NCI-H2029 (cell line): ENCODE results near the gene PER1.
"Not testable (repeated sequence)": the region's sequence is repeated elsewhere in the genome, so short reads cannot be mapped to it uniquely, and the experiment has no call there.

Experiments used
- DNase-seq: peaks from one replicate; lab custom pipeline; 2025; lab: John Stamatoyannopoulos, UW

PER1 gene

GRCh38 chr17:8152112-8152775 is at the start of gene PER1:
PER1 (minus strand) TSS chr17:8152404; CDS start chr17:8150706, 1,698 bp downstream.
- peak; percentile 81 for DNase-seq

DNA sequence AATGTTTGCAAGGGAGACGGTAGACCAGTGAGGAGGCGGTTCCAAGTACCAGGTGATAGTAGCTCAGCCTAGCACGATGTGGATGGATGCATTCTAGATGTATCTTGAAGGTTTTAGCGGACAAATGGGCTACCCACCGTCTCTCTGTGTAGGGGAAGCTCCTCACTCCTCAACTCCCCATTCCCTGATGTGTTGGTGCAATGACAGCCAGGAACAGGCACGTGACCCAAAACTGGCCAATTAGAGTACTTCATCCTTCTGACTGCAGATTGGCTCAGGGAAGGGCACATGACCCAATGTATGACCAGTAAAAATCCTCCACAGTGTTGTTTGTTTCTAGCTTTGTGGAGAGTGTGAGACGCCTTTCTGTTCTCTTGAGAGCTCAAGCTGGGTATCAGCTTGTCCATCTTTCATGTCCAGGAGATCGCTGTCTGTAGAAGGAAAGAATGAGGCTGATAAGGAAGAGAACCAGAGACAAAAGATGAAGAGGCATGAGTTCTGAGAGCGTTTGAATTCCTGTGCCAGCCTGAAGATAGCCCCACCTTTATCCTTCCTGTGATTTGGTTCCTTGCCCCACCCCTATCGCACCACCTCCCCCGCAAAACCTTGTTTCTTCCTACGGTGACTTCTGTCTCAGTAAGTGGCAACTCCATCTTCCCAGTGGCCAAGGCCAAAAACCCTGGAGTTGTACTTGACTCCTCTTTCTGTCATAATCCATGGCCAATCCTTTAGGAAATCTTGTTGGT is 40.0 kb upstream of the PER1 start:
- DNase-seq, result peak; percentile 65

DNA sequence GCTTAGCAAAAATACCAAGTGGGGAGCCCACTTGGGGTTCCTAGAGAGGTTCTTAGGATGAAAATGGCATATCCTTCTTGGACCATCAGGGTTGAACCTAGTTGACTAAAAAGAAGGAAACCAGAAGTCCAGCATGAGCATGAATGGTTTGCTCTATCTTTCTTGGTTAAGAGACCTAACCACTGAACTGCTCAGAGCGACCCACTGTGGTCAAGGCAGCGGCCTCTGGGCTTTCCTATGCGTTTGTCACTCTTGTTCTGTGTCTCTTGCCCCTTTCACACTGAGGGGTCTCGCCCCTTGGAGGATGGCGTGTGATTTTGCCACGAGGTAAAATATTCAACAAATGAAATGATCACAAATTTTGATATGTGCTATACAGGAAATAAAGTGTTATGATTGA is 38.3 kb upstream of the PER1 start:
- DNase-seq, result no peak

- DNase-seq, result peak; percentile 91
Measured at GRCh38 chr17:8189711-8190477, 37.7 kb upstream of the PER1 start, which contains the start of gene BORCS6. BORCS6 (minus strand) TSS chr17:8190180; CDS start chr17:8190140, 40 bp downstream.

DNA sequence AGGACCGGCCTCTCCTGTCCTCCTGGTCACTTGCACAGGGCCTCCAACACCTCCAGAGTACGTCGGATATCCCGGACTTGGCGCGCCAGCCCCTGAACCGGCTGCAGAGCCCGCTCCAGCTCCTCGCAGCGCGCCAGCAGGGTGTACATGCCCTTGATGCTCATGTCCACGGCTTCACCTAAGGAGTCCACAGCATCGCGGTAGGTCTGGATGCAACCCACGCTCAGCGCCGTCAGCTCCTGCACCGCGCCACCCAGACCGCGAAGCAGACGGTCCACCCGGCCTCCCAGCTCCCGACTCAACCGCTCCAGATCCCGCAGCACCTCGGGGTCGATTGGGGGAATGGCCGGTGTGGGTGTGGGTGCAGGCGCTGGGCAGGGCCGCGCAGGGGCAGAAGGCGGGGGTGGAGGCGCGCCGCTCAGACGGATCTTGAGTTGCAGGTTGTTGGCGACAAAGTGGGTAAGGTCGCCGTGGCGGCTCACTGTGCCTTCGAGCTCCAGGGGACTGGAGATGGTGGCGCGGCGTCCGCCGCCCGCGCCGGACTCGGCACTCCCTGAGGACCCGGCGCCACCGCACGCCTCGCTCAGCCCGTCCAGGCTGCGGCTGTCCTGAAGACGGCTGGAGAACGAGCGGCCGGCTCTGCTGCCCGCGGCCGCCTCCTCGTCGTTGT is 37.0 kb upstream of the PER1 start:
- no peak for DNase-seq

GRCh38 chr17:8188263-8188839 is 36.1 kb upstream of the PER1 start:
- no peak for DNase-seq

GRCh38 chr17:8187517-8188262 is 35.5 kb upstream of the PER1 start:
- DNase-seq, result peak; percentile 80

DNA sequence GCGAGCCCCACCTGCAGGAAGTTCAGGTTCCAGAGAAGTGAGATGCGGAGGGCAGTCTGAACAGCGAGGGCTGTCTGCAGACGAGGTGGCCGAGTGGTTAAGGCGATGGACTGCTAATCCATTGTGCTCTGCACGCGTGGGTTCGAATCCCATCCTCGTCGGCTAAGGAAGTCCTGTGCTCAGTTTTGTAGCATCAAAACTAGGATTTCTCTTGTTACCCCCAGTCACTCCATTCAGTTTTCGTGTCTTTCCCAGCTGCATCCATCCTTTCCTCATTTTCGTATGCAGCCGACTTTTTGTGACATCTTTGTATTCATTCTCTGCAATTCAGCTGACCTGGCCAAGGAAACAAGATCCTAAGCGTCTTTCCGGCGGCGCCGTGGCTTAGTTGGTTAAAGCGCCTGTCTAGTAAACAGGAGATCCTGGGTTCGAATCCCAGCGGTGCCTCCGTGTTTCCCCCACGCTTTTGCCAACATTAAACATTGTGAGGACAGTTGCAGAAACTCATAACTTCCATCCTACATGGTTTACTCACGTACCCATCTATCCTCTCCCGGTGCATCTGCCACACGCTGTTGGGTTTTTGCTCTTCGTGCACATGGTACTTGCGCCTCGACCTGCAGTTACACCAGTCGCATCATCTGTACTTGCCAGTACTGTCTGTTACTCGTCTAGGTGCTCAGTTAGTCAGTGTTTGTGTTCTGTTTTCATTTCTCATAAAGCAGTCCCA is 34.7 kb upstream of the PER1 start:
- DNase-seq, result peak; percentile 74

DNA sequence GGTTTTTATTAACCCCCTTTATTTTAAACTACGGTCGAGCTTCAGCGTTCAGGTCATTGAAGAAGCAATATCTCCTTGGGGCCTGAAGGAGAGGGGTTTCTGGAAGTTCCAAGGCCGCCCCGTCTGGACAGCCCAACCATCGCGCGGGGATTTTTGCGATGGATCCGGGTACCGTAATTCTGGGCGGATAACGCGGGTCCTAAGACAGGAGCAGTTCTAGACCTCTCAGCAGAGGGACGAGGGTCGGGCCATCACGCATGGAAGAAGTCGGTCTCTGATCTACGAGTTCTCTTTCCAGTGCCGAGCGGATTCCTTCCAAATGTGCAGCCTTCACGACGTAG is 34.2 kb upstream of the PER1 start:
- no peak for DNase-seq

- DNase-seq, result no peak
Measured at GRCh38 chr17:8185582-8186445, 33.6 kb upstream of the PER1 start.

DNA sequence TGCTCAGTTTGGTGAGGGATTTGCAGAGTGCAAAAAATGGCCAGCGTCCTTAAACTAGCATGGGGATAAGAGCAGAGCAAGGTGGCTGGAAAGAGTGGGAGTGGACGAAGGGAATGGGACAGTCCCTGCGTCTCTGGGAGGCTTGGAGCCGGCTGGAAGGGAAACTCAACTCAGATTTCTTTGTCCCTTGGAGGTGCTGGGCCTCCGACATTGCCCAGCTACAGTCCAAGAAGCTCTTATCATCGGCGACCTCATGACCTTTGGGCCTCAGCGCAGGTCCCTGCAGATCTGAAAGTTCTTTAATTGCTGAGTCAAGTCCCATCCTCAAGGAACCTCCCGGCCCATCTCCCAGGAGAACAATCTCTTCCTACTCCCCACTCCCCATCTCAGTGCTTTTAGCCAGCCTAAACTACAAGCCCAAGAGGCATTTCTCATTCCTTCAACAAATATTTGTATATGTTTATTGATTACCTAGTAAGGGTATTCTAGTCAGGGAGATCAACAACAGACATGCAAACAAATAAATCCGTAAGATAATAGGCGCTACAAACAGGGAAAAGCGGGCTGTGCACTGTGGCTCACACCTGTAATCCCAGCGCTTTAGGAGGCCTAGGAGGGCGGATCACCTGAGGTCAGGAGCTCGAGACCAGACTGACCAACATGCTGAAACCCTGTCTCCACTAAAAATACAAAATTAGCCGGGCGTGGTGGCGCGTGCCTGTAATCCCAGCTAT is 25.0 kb upstream of the PER1 start:
- DNase-seq, result no peak

DNA sequence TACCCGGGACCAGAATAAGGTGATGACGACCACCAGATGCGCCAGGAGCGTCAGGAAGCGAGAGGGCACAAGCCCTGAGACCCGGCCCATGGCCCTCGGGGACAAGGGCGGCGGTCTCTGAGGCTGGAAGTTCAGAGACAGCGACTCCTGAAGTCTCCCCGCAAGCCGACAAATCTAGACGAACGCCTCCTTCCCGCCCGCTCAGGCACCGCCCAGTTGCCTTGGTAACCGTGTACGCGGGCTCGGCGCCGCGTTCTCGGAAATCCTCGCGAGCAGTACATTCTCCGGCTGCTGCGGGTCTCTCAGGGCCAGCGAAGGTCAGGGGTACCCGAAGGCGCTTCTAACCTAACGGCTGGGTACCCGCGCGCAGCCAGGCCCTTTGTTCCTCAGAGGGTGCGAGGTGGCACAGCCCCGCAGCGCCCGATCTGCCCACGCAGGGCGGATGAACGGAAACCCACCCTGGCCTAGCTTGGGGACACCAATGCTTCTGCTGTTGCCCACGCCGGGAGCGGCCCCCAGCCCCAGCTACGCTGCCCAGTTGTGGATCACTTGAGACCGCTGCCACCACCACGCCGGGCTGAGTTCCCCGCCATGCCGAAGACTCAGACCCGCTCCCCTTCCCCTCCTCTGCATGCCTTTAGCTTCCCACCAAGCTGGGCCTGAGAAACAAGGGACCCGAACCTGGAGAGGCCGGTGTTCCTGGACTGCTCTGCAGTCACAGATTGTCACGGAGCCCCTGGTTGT is 24.2 kb upstream of the PER1 start, which contains the start of gene TMEM107:
Gene TMEM107 (minus strand): TSS at position 184 of the 744 bp plus-strand sequence. CDS start 94 bp downstream, at position 90.
- peak; percentile 55 for DNase-seq

- no peak for DNase-seq
Measured at GRCh38 chr17:8175795-8176196, 23.6 kb upstream of the PER1 start.

GRCh38 chr17:8173871-8174322 is 21.7 kb upstream of the PER1 start:
- no peak for DNase-seq

GRCh38 chr17:8173056-8173870 is 21.1 kb upstream of the PER1 start:
- DNase-seq, result peak; percentile 79

- not testable (repeated sequence) for DNase-seq
Measured at GRCh38 chr17:8170186-8170585, 18.0 kb upstream of the PER1 start.

- DNase-seq, result no peak
Measured at GRCh38 chr17:8167526-8167925, 15.3 kb upstream of the PER1 start.
